22Rv1 (cell line): Measurements from ENCODE around the gene IQSEC3.

ENCODE experiments used
- CTCF ChIP-seq: fragments of 450-650 bp; IDR thresholded peaks from 2 replicates; pipeline ENCODE4 v1.5.1; 2017; ENCODE audit warnings: mild to moderate bottlenecking
- ZFX ChIP-seq: fragments of 450-650 bp; IDR thresholded peaks from 2 replicates; pipeline ENCODE4 v1.6.1; 2017; ENCODE audit warnings: antibody characterized with exemption, borderline replicate concordance

- TF ChIP-seq CTCF (no peak), ZFX (no peak)
Measured at GRCh38 chr12:168763-169525, 102.4 kb downstream of the IQSEC3 start.
